Neural crest cell (in vitro differentiated cells): ENCODE measurements around the gene SFTA2. TPM values are rescaled to one million over a fixed set of nuclear protein-coding genes. Genes with fewer than 3 reads are reported as not detected.

Source experiments
- DNase-seq: peaks from one replicate; pipeline ENCODE4 v3.0.0; 2021; ENCODE audit warnings: low read depth, mixed read lengths, low spot score
- H3K27ac Mint-ChIP-seq: one replicate; pipeline ENCODE4 v1.8.0; 2021; ENCODE audit warnings: mild to moderate bottlenecking, mixed read lengths; ENCODE audit not compliant: unreplicated experiment
- H3K27me3 Mint-ChIP-seq: 2 replicates; pipeline ENCODE4 v1.8.0; 2021; ENCODE audit warnings: low read depth, mild to moderate bottlenecking, mixed read lengths
- H3K36me3 Mint-ChIP-seq: 2 replicates; pipeline ENCODE4 v1.8.0; 2021; ENCODE audit warnings: low read depth, mild to moderate bottlenecking, mixed read lengths
- H3K4me1 Mint-ChIP-seq: 2 replicates; pipeline ENCODE4 v1.8.0; 2021; ENCODE audit warnings: mixed read lengths
- H3K4me3 Mint-ChIP-seq: one replicate; pipeline ENCODE4 v1.8.0; 2021; ENCODE audit warnings: mild to moderate bottlenecking, mixed read lengths
- H3K9me3 Mint-ChIP-seq: 2 replicates; pipeline ENCODE4 v1.8.0; 2021; ENCODE audit warnings: mixed read lengths
- CTCF ChIP-seq: fragments of 200-600 bp; sonication (generic); conservative IDR thresholded peaks from 2 replicates; pipeline ENCODE4 v1.5.0; 2021; ENCODE audit warnings: antibody characterized with exemption, mild to moderate bottlenecking
- total RNA-seq: library from RNA; stranded (reverse); gene quantifications from 2 replicates; pipeline ENCODE4 v1.2.1, GENCODE V29; 2021

Gene SFTA2
- total RNA-seq, 1 donor from 2014 or later, result not detected

GRCh38 chr6:30942338-30943060 is 10.5 kb upstream of the SFTA2 start:
- peaks cover 4% of the 10 kb centered on the region for H3K27me3 Mint-ChIP-seq
- H3K9me3 Mint-ChIP-seq, result no peaks in the 10 kb centered on the region
- peak; percentile 67 for TF ChIP-seq CTCF
- H3K4me3 Mint-ChIP-seq, result no peak overlapping the region
- H3K27ac Mint-ChIP-seq, result no peak overlapping the region
- DNase-seq, result peak; percentile 70
- H3K36me3 Mint-ChIP-seq, result no peaks in the 10 kb centered on the region
- peaks cover 13% of the 10 kb centered on the region for H3K4me1 Mint-ChIP-seq

- no peaks in the 10 kb centered on the region for H3K9me3 Mint-ChIP-seq
- no peaks in the 10 kb centered on the region for H3K27me3 Mint-ChIP-seq
- no peaks in the 10 kb centered on the region for H3K36me3 Mint-ChIP-seq
- TF ChIP-seq CTCF, result no peak
- H3K4me1 Mint-ChIP-seq, result peaks cover 13% of the 10 kb centered on the region
- DNase-seq, result no peak
- no peak within 1 kb of the TSS for H3K27ac Mint-ChIP-seq
- no peak within 1 kb of the TSS for H3K4me3 Mint-ChIP-seq
Observed at GRCh38 chr6:30940361-30940986, 8.5 kb upstream of the SFTA2 start, which contains the start of gene MUCL3. Gene MUCL3 (plus strand): TSS chr6:30940973. CDS start chr6:30941000, 27 bp downstream.

GRCh38 chr6:30939473-30939872 is 7.5 kb upstream of the SFTA2 start:
- no peak overlapping the region for H3K4me3 Mint-ChIP-seq
- H3K27me3 Mint-ChIP-seq, result no peaks in the 10 kb centered on the region
- no peak overlapping the region for H3K27ac Mint-ChIP-seq
- H3K36me3 Mint-ChIP-seq, result no peaks in the 10 kb centered on the region
- DNase-seq, result no peak
- no peaks in the 10 kb centered on the region for H3K9me3 Mint-ChIP-seq
- peaks cover 13% of the 10 kb centered on the region for H3K4me1 Mint-ChIP-seq
- TF ChIP-seq CTCF, result no peak

GRCh38 chr6:30938730-30939129 is 6.8 kb upstream of the SFTA2 start:
- H3K9me3 Mint-ChIP-seq, result no peaks in the 10 kb centered on the region
- H3K36me3 Mint-ChIP-seq, result no peaks in the 10 kb centered on the region
- H3K27ac Mint-ChIP-seq, result no peak overlapping the region
- H3K27me3 Mint-ChIP-seq, result no peaks in the 10 kb centered on the region
- DNase-seq, result no peak
- peaks cover 13% of the 10 kb centered on the region for H3K4me1 Mint-ChIP-seq
- no peak overlapping the region for H3K4me3 Mint-ChIP-seq
- TF ChIP-seq CTCF, result no peak

GRCh38 chr6:30937265-30937664 is 5.3 kb upstream of the SFTA2 start:
- no peak for DNase-seq
- Mint-ChIP-seq H3K9me3 (no peaks in the 10 kb centered on the region), H3K4me1 (peaks cover 6% of the 10 kb centered on the region), H3K4me3 (no peak overlapping the region), H3K36me3 (no peaks in the 10 kb centered on the region), H3K27ac (no peak overlapping the region), H3K27me3 (no peaks in the 10 kb centered on the region)
- TF ChIP-seq CTCF, result no peak
